ENCODE results near the gene SMC5.
"Not testable (repeated sequence)": the region's sequence is repeated elsewhere in the genome, so short reads cannot be mapped to it uniquely, and the experiment has no call there.

SMC5 gene

DNA sequence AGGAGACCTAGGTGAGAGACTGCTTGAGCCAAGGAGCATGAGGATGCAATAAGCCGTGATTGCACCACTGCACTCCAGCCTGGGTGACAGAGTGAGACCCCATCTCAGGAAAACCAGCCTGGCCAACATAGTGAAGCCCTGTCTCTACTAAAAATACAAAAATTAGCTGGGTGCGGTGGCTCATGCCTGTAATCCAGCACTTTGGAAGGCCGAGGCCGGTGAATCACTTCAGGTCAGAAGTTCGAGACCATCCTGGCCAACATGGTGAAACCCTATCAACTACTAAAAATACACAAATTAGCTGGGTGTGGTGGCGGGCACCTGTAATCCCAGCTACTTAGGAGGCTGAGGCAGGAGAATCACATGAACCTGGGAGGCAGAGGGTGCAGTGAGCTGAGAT is 142.5 kb downstream of the SMC5 start:
- not testable (repeated sequence) for H3K4me3 ChIP-seq (ENCODE audit: low read depth, low read length); H2AFZ ChIP-seq (ENCODE audit: low read length, unreplicated experiment); H3K36me3 ChIP-seq (ENCODE audit: insufficient read depth, low read length); H3K27me3 ChIP-seq (ENCODE audit: insufficient read depth, low read length); H3K27ac ChIP-seq (ENCODE audit: low read depth, low read length)
- Histone ChIP-seq H3K79me2 (ENCODE audit: control insufficient read depth, insufficient read depth, low read length, unreplicated experiment) (peaks cover 94% of the 10 kb centered on the region), H3K4me1 (ENCODE audit: control insufficient read depth, insufficient read depth, low read length, unreplicated experiment) (peaks cover 74% of the 10 kb centered on the region)

DNA sequence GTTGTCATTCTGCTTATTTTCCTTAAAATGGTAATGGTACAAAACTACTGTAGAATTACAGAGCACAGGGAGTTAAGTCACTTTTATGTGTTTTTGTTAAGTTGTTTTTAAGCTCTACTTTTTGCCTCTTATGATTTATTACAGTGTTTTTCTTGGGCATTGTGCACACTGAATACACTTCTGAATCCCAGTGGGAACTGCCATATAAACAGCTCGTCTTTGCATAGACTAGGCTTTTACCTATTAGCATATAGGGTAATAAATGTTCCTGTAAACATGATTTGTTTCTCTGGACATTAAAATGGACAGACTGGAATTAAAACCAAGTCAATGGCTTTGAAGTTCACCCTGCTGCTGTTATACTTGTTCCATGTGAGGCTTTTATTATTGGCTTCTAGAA is 143.4 kb downstream of the SMC5 start:
- peak overlapping the region; percentile 16 for H3K27ac ChIP-seq (ENCODE audit: low read depth, low read length)
- H3K4me3 ChIP-seq (ENCODE audit: low read depth, low read length), result no peak overlapping the region
- no peaks in the 10 kb centered on the region for H3K36me3 ChIP-seq (ENCODE audit: insufficient read depth, low read length)
- H3K27me3 ChIP-seq (ENCODE audit: insufficient read depth, low read length), result no peaks in the 10 kb centered on the region
- peaks cover 96% of the 10 kb centered on the region for H3K79me2 ChIP-seq (ENCODE audit: control insufficient read depth, insufficient read depth, low read length, unreplicated experiment)
- H3K4me1 ChIP-seq (ENCODE audit: control insufficient read depth, insufficient read depth, low read length, unreplicated experiment), result peaks cover 80% of the 10 kb centered on the region
- H2AFZ ChIP-seq (ENCODE audit: low read length, unreplicated experiment), result no peak overlapping the region

DNA sequence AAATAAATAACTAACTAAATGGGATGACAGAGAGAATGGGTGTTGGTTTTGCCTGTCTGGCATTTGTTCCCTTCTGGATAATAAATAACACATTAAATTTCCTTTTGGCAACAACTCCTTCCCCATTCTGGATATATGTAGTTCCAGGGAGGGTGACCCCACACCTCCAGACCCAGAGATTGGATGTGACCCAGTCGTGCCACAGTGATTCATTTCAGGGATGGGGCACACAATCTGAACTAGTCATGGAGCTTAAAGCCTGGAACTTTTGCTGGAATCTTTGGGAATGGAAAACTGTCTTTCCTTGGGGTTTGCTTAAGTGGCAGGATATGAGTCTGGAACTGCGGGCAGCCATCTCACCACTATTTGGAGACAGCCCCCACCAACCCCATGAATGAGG is 144.4 kb downstream of the SMC5 start:
- Histone ChIP-seq H3K4me3 (ENCODE audit: low read depth, low read length) (0 out of 2 replicates have a peak overlapping the region, but pooled peaks have one; percentile 38), H3K4me1 (ENCODE audit: control insufficient read depth, insufficient read depth, low read length, unreplicated experiment) (peaks cover 80% of the 10 kb centered on the region), H3K27ac (ENCODE audit: low read depth, low read length) (peak overlapping the region; percentile 57), H2AFZ (ENCODE audit: low read length, unreplicated experiment) (no peak overlapping the region), H3K27me3 (ENCODE audit: insufficient read depth, low read length) (no peaks in the 10 kb centered on the region), H3K79me2 (ENCODE audit: control insufficient read depth, insufficient read depth, low read length, unreplicated experiment) (peaks cover 96% of the 10 kb centered on the region), H3K36me3 (ENCODE audit: insufficient read depth, low read length) (no peaks in the 10 kb centered on the region)

DNA sequence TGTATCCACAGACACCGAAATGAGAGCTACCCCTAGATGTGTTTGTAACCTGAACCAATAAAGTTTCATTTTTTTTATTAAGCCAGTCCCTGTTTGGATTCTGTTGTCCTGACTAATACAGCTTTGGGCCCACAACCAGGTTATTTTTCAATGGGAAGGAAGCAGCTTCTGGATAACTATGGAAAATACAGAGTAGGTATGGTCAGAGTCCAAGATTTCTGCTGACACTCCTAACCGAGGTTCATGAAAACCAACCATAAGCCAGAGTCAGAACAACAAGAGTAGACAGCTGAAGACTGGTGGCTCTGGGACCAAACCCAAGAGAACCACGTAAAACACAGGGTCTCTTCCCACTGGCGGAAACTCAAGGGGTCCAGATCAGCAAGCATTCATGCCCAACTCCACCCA is 144.8 kb downstream of the SMC5 start:
- Histone ChIP-seq H3K4me3 (ENCODE audit: low read depth, low read length) (peak overlapping the region; percentile 38; the same call in 1 of the 2 replicates), H3K79me2 (ENCODE audit: control insufficient read depth, insufficient read depth, low read length, unreplicated experiment) (peaks cover 96% of the 10 kb centered on the region), H3K27ac (ENCODE audit: low read depth, low read length) (peak overlapping the region; percentile 57), H2AFZ (ENCODE audit: low read length, unreplicated experiment) (no peak overlapping the region), H3K27me3 (ENCODE audit: insufficient read depth, low read length) (no peaks in the 10 kb centered on the region), H3K36me3 (ENCODE audit: insufficient read depth, low read length) (peaks cover 4% of the 10 kb centered on the region), H3K4me1 (ENCODE audit: control insufficient read depth, insufficient read depth, low read length, unreplicated experiment) (peaks cover 84% of the 10 kb centered on the region)

DNA sequence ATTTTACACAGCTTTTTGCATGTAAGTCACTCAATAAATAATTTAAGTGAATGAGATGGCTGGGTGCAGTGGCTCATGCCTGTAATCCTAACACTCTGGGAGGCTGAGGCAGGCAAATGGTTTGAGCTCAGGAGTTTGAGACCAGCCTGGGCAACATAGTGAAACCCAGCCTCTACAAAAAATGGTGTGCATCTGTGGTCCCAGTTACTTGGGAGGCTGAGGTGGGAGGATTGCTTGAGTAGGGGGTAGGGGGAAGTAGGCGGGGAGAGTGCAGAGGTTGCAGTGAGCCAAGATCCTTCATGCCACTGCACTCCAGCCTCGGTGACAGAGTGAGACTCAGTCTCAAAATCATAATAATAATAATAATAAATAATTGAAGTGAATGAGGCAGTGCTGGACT is 145.5 kb downstream of the SMC5 start:
- Histone ChIP-seq H3K79me2 (ENCODE audit: control insufficient read depth, insufficient read depth, low read length, unreplicated experiment) (peaks cover 94% of the 10 kb centered on the region), H3K4me1 (ENCODE audit: control insufficient read depth, insufficient read depth, low read length, unreplicated experiment) (peaks cover 82% of the 10 kb centered on the region), H3K27ac (ENCODE audit: low read depth, low read length) (peak overlapping the region; percentile 57), H3K36me3 (ENCODE audit: insufficient read depth, low read length) (peaks cover 5% of the 10 kb centered on the region), H3K27me3 (ENCODE audit: insufficient read depth, low read length) (no peaks in the 10 kb centered on the region), H2AFZ (ENCODE audit: low read length, unreplicated experiment) (no peak overlapping the region), H3K4me3 (ENCODE audit: low read depth, low read length) (no peak overlapping the region)

Data from ACC112 (cell line).